ENCODE results near the gene BRICD5. TPM values are rescaled to one million over a fixed set of nuclear protein-coding genes. Genes with fewer than 3 reads are reported as not detected.
A peak's percentile ranks its signal among the peaks of the same experiment; 100 is the strongest.
"Not testable (repeated sequence)": the region's sequence is repeated elsewhere in the genome, so short reads cannot be mapped to it uniquely, and the experiment has no call there.

The BRICD5 gene
- total RNA-seq, 1 donor from 2014 or later = 30.2 TPM

GRCh38 chr16:2206420-2206779 is 4.3 kb downstream of the BRICD5 start:
- no peak for DNase-seq
- peak overlapping the region; percentile 87 for H3K4me3 Mint-ChIP-seq (ENCODE audit: unreplicated experiment)
- H3K36me3 Mint-ChIP-seq (ENCODE audit: unreplicated experiment) = no peaks in the 10 kb centered on the region
- peaks cover 11% of the 10 kb centered on the region for H3K27me3 Mint-ChIP-seq (ENCODE audit: unreplicated experiment)
- H3K9me3 Mint-ChIP-seq (ENCODE audit: unreplicated experiment) = peaks cover 15% of the 10 kb centered on the region
- peaks cover 8% of the 10 kb centered on the region for H3K4me1 Mint-ChIP-seq (ENCODE audit: low read depth, unreplicated experiment)
- peak overlapping the region; percentile 91 for H3K27ac Mint-ChIP-seq (ENCODE audit: unreplicated experiment)
- no peak for TF ChIP-seq CTCF (IDR thresholded peaks at IDR 0.05; ENCODE audit: partially characterized antibody, unreplicated experiment)

- H3K4me1 Mint-ChIP-seq (ENCODE audit: low read depth, unreplicated experiment) = peaks cover 8% of the 10 kb centered on the region
- peaks cover 15% of the 10 kb centered on the region for H3K9me3 Mint-ChIP-seq (ENCODE audit: unreplicated experiment)
- peak; percentile 43 for DNase-seq
- H3K27ac Mint-ChIP-seq (ENCODE audit: unreplicated experiment) = peak overlapping the region; percentile 64
- no peaks in the 10 kb centered on the region for H3K36me3 Mint-ChIP-seq (ENCODE audit: unreplicated experiment)
- peaks cover 11% of the 10 kb centered on the region for H3K27me3 Mint-ChIP-seq (ENCODE audit: unreplicated experiment)
- TF ChIP-seq CTCF (IDR thresholded peaks at IDR 0.05; ENCODE audit: partially characterized antibody, unreplicated experiment) = peak; percentile 3
- peak overlapping the region; percentile 80 for H3K4me3 Mint-ChIP-seq (ENCODE audit: unreplicated experiment)
Observed at GRCh38 chr16:2205967-2206313, 4.7 kb downstream of the BRICD5 start.

- Mint-ChIP-seq H3K27me3 (ENCODE audit: unreplicated experiment) (peaks cover 15% of the 10 kb centered on the region), H3K36me3 (ENCODE audit: unreplicated experiment) (peaks cover 2% of the 10 kb centered on the region), H3K27ac (ENCODE audit: unreplicated experiment) (peak within 1 kb of the TSS; percentile 91), H3K4me3 (ENCODE audit: unreplicated experiment) (peak within 1 kb of the TSS; percentile 87), H3K4me1 (ENCODE audit: low read depth, unreplicated experiment) (peaks cover 8% of the 10 kb centered on the region), H3K9me3 (ENCODE audit: unreplicated experiment) (peaks cover 15% of the 10 kb centered on the region)
- TF ChIP-seq CTCF (IDR thresholded peaks at IDR 0.05; ENCODE audit: partially characterized antibody, unreplicated experiment) = peak; percentile 32
- DNase-seq = peak; percentile 85
Observed at GRCh38 chr16:2205104-2205966, 5.3 kb downstream of the BRICD5 start, which contains the start of gene MLST8. Gene MLST8, plus strand, starts transcription at chr16:2205454. Its CDS starts 632 bp downstream, at chr16:2206086.

GRCh38 chr16:2204416-2205103 is 6.1 kb downstream of the BRICD5 start:
- Mint-ChIP-seq H3K4me3 (ENCODE audit: unreplicated experiment) (peak overlapping the region; percentile 82), H3K4me1 (ENCODE audit: low read depth, unreplicated experiment) (peaks cover 8% of the 10 kb centered on the region), H3K27ac (ENCODE audit: unreplicated experiment) (peak overlapping the region; percentile 4), H3K36me3 (ENCODE audit: unreplicated experiment) (peaks cover 5% of the 10 kb centered on the region), H3K9me3 (ENCODE audit: unreplicated experiment) (peaks cover 15% of the 10 kb centered on the region), H3K27me3 (ENCODE audit: unreplicated experiment) (peaks cover 16% of the 10 kb centered on the region)
- no peak for TF ChIP-seq CTCF (IDR thresholded peaks at IDR 0.05; ENCODE audit: partially characterized antibody, unreplicated experiment)
- no peak for DNase-seq

GRCh38 chr16:2203119-2203688 is 7.5 kb downstream of the BRICD5 start:
- Mint-ChIP-seq H3K4me3 (ENCODE audit: unreplicated experiment) (peak overlapping the region; percentile 49), H3K27me3 (ENCODE audit: unreplicated experiment) (peaks cover 22% of the 10 kb centered on the region), H3K9me3 (ENCODE audit: unreplicated experiment) (peaks cover 15% of the 10 kb centered on the region)
- DNase-seq; H3K4me1 Mint-ChIP-seq (ENCODE audit: low read depth, unreplicated experiment); H3K36me3 Mint-ChIP-seq (ENCODE audit: unreplicated experiment); H3K27ac Mint-ChIP-seq (ENCODE audit: unreplicated experiment): not testable (repeated sequence)

Measured in glutamatergic neuron (in vitro differentiated cells).